HepG2 (cell line): ENCODE data around the gene RPL39. TPM values are rescaled to one million over a fixed set of nuclear protein-coding genes. Genes with fewer than 3 reads are reported as not detected.

Experiments
- ATM ChIP-seq: fragments of 450-650 bp; IDR thresholded peaks from 2 replicates; pipeline ENCODE4 v1.7.1; 2017; ENCODE audit warnings: mild to moderate bottlenecking, borderline replicate concordance
- ATRX ChIP-seq: sonication (generic); formaldehyde crosslinking; IDR thresholded peaks from 2 replicates; pipeline ENCODE4 v1.4.0; 2020; ENCODE audit warnings: missing genetic modification reagents, borderline replicate concordance
- HOXA3 ChIP-seq: sonication (generic); formaldehyde crosslinking; IDR thresholded peaks from 2 replicates; pipeline ENCODE4 v1.5.0; 2020; ENCODE audit warnings: missing genetic modification reagents
- KLF9 ChIP-seq: IDR thresholded peaks from 2 replicates; pipeline ENCODE4 v1.6.1; 2016; ENCODE audit warnings: low read depth
- MAZ ChIP-seq, 2 experiments: sonication (generic) in 1 of 2; formaldehyde crosslinking in 1 of 2; IDR thresholded peaks; 2 replicates each; pipeline versions ENCODE4 v1.5.0 to v1.6.1; 2012 to 2020; ENCODE audit warnings: low read depth in 2 of 2, mild to moderate bottlenecking in 2 of 2, borderline replicate concordance in 1 of 2, improper control_type of control experiment in 1 of 2, low read length in 1 of 2, missing genetic modification reagents in 1 of 2, moderate library complexity in 1 of 2
- NR2C2 ChIP-seq: sonication (generic); formaldehyde crosslinking; IDR thresholded peaks from 2 replicates; pipeline ENCODE4 v1.4.0; 2020; ENCODE audit warnings: missing genetic modification reagents, mild to moderate bottlenecking, moderate library complexity, borderline replicate concordance
- PHF20 ChIP-seq: sonication (generic); formaldehyde crosslinking; IDR thresholded peaks from 2 replicates; pipeline ENCODE4 v1.5.0; 2020; ENCODE audit warnings: mild to moderate bottlenecking, missing genetic modification reagents
- SNAI1 ChIP-seq: sonication (generic); formaldehyde crosslinking; IDR thresholded peaks from 2 replicates; pipeline ENCODE4 v1.5.0; 2020; ENCODE audit warnings: mild to moderate bottlenecking, missing genetic modification reagents, borderline replicate concordance
- SOX13 ChIP-seq, 3 experiments: fragments of 450-650 bp in 1 of 3; sonication (generic) in 1 of 3; formaldehyde crosslinking in 1 of 3; IDR thresholded peaks in 2 of 3; conservative IDR thresholded peaks in 1 of 3; 2 replicates each; pipeline versions ENCODE4 v1.5.0 to v1.6.1; 2016 to 2020; ENCODE audit warnings: antibody characterized with exemption in 1 of 3, mild to moderate bottlenecking in 1 of 3, missing compliant biosample characterization in 1 of 3, missing genetic modification reagents in 1 of 3, moderate library complexity in 1 of 3
- TCF12 ChIP-seq, 2 experiments: fragments of 450-650 bp in 1 of 2; sonication (generic) in 1 of 2; formaldehyde crosslinking in 1 of 2; IDR thresholded peaks; 2 replicates each; pipeline versions ENCODE4 v1.6.1 to v1.8.0; 2017 to 2022; ENCODE audit warnings: antibody characterized with exemption in 1 of 2, mild to moderate bottlenecking in 1 of 2, missing genetic modification reagents in 1 of 2, moderate library complexity in 1 of 2
- TERF1 ChIP-seq: sonication (generic); formaldehyde crosslinking; IDR thresholded peaks from 2 replicates; pipeline ENCODE4 v1.8.0; 2022; ENCODE audit warnings: mild to moderate bottlenecking, missing genetic modification reagents, moderate library complexity
- ZBTB38 ChIP-seq: sonication (generic); formaldehyde crosslinking; IDR thresholded peaks from 2 replicates; pipeline ENCODE4 v1.5.1; 2020; ENCODE audit warnings: mild to moderate bottlenecking, missing genetic modification reagents
- ZNF580 ChIP-seq: IDR thresholded peaks from 2 replicates; pipeline ENCODE4 v1.6.1; 2016; ENCODE audit warnings: low read depth, borderline replicate concordance
- ZNF652 ChIP-seq: IDR thresholded peaks from 2 replicates; pipeline ENCODE4 v1.6.1; 2016; ENCODE audit warnings: low read depth, borderline replicate concordance
- ZNF746 ChIP-seq: sonication (generic); formaldehyde crosslinking; IDR thresholded peaks from 2 replicates; pipeline ENCODE4 v1.8.0; 2022; ENCODE audit warnings: mild to moderate bottlenecking, missing genetic modification reagents
- ZNF850 ChIP-seq: sonication (generic); formaldehyde crosslinking; conservative IDR thresholded peaks from 2 replicates; pipeline ENCODE4 v1.9.0; 2021; ENCODE audit warnings: mild to moderate bottlenecking, missing genetic modification reagents
- ZSCAN21 ChIP-seq: sonication (generic); formaldehyde crosslinking; IDR thresholded peaks from 2 replicates; pipeline ENCODE4 v1.8.0; 2022; ENCODE audit warnings: mild to moderate bottlenecking, missing genetic modification reagents, moderate library complexity, borderline replicate concordance
- polyA plus RNA-seq, 8 experiments: library from polyadenylated mRNA; depleted of rRNA in 3 of 8; stranded (reverse) in 7 of 8; unstranded in 1 of 8; fragments of >200 nt; fragmentation: Illumina TruSeq in 4 of 8; extraction: Trizol in 4 of 8; gene quantifications; 2 replicates each; pipeline versions ENCODE4 v1.2.1 to v1.2.3, GENCODE V29; 2011 to 2016; ENCODE audit warnings: low read depth in 4 of 8, missing spikeins in 1 of 8, mixed read lengths in 1 of 8; ENCODE audit not compliant: insufficient read depth in 1 of 8
- total RNA-seq, 5 experiments: library from RNA; depleted of rRNA; stranded (reverse); fragments of >200 nt; fragmentation: Illumina TruSeq; extraction: Trizol; gene quantifications; 2 replicates each; pipeline ENCODE4 v1.2.3, GENCODE V29; 2016; ENCODE audit warnings: low read depth in 1 of 5
- TF ChIP-seq, protein P1 (sequence below): sonication (generic); formaldehyde crosslinking; IDR thresholded peaks from 2 replicates; pipeline ENCODE4 v1.8.1; 2023; ENCODE audit warnings: mild to moderate bottlenecking, inconsistent platforms, moderate library complexity, missing genetic modification reagents, borderline replicate concordance
- TF ChIP-seq, protein P2 (sequence below): IDR thresholded peaks from 2 replicates; pipeline ENCODE4 v1.6.1; 2012; ENCODE audit warnings: low read depth, low read length, improper control_type of control experiment
- TF ChIP-seq, protein P3 (sequence below): sonication (generic); formaldehyde crosslinking; IDR thresholded peaks from 2 replicates; pipeline ENCODE4 v1.4.0; 2020; ENCODE audit warnings: missing genetic modification reagents, borderline replicate concordance

RPL39 gene
- total and polyA plus RNA-seq, 2 of the 13 experiments (the other 11 are each of a cell fraction or from before 2014, with no cell fraction given) = 2,312 to 3,547 TPM

DNA sequence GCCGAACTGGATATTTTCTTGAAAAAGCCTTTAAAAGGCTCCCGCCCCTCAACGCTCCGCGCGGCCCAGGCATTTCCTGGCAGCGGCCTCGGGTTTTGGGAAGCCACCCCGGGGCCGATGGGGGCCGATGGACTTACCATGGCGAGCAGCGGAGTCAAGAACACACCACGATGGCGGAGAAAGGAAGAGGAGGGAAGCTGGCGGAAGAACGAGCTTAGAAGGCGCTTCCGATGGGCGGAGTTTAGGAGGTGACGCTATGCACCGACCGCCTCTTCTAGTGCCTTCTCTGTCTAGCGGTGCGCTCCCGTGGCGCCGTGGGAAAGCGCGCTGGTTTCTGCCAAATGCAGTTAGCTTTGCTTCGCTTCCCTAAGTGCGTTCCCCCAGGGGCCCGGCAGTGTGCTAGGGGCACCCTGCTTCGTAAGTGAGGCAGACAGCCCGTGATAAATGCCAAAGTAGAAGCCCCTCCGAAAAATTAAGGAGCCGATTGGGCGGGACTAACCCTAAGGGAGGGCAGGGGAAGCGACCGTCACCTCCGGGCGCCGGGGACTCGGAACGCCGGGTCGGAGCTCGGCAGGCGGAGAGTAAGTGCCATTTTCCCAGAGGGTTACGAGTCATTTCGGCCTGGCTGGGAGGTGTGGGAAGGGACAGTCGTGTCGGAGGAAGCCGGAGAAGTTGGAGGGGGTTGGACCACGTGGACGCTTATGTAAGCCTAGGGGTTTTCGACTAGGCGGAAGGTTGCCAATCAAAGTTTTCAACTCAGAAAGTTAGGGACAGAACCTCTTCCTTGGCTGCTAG is at the start of gene RPL39 (continued):
- TF ChIP-seq TERF1 (CRISPR knock-in tag) (no peak), SOX13 (IDR thresholded peaks at IDR 0.05) (no peak), SOX13 (CRISPR knock-in tag; conservative IDR thresholded peaks at IDR 0.05 in 1 of 2, IDR thresholded peaks at IDR 0.05 in 1 of 2) (0 out of 4 replicates have a peak, but pooled peaks of 1 of the 2 experiments have one; percentile 9), HOXA3 (CRISPR knock-in tag) (peak; percentile 47; the same call in 1 of the 2 replicates), ZSCAN21 (no peak), PHF20 (peak; percentile 46; the same call in 1 of the 2 replicates), ATM (no peak), ATRX (CRISPR knock-in tag) (no peak), ZNF746 (CRISPR knock-in tag) (no peak), ZNF580 (CRISPR knock-in tag) (peak; percentile 24; the same call in 1 of the 2 replicates), NR2C2 (CRISPR knock-in tag) (peak; percentile 40; the same call in 1 of the 2 replicates), MAZ (IDR thresholded peaks at IDR 0.05; ENCODE audit: borderline replicate concordance, low read depth, low read length) (no peak), MAZ (CRISPR knock-in tag; IDR thresholded peaks at IDR 0.05; ENCODE audit: low read depth) (0 out of 2 replicates have a peak, but pooled peaks have one; percentile 34), ZNF850 (CRISPR knock-in tag) (no peak), ZNF652 (no peak), TCF12 (IDR thresholded peaks at IDR 0.05) (no peak), TCF12 (CRISPR knock-in tag; IDR thresholded peaks at IDR 0.05) (0 out of 2 replicates have a peak, but pooled peaks have one; percentile 31), SNAI1 (CRISPR knock-in tag) (no peak), ZBTB38 (CRISPR knock-in tag) (no peak), KLF9 (CRISPR knock-in tag) (no peak)
- TF ChIP-seq, protein P1, sequence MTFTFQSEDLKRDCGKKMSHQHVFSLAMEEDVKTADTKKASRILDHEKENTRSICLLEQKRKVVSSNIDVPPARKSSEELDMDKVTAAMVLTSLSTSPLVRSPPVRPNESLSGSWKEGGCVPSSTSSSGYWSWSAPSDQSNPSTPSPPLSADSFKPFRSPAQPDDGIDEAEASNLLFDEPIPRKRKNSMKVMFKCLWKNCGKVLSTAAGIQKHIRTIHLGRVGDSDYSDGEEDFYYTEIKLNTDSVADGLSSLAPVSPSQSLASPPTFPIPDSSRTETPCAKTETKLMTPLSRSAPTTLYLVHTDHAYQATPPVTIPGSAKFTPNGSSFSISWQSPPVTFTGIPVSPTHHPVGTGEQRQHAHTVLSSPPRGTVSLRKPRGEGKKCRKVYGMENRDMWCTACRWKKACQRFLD = no peak
- TF ChIP-seq, protein P2, sequence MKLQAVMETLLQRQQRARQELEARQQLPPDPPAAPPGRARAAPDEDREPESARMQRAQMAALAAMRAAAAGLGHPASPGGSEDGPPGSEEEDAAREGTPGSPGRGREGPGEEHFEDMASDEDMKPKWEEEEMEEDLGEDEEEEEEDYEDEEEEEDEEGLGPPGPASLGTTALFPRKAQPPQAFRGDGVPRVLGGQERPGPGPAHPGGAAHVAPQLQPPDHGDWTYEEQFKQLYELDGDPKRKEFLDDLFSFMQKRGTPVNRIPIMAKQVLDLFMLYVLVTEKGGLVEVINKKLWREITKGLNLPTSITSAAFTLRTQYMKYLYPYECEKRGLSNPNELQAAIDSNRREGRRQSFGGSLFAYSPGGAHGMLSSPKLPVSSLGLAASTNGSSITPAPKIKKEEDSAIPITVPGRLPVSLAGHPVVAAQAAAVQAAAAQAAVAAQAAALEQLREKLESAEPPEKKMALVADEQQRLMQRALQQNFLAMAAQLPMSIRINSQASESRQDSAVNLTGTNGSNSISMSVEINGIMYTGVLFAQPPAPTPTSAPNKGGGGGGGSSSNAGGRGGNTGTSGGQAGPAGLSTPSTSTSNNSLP = no peak
- TF ChIP-seq, protein P3, sequence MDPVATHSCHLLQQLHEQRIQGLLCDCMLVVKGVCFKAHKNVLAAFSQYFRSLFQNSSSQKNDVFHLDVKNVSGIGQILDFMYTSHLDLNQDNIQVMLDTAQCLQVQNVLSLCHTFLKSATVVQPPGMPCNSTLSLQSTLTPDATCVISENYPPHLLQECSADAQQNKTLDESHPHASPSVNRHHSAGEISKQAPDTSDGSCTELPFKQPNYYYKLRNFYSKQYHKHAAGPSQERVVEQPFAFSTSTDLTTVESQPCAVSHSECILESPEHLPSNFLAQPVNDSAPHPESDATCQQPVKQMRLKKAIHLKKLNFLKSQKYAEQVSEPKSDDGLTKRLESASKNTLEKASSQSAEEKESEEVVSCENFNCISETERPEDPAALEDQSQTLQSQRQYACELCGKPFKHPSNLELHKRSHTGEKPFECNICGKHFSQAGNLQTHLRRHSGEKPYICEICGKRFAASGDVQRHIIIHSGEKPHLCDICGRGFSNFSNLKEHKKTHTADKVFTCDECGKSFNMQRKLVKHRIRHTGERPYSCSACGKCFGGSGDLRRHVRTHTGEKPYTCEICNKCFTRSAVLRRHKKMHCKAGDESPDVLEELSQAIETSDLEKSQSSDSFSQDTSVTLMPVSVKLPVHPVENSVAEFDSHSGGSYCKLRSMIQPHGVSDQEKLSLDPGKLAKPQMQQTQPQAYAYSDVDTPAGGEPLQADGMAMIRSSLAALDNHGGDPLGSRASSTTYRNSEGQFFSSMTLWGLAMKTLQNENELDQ (CRISPR knock-in tag) = no peak
